ENCODE measurements around the gene SUPT6H. TPM values are rescaled to one million over a fixed set of nuclear protein-coding genes. Genes with fewer than 3 reads are reported as not detected.

The SUPT6H gene
- total and polyA plus RNA-seq, 8 donors, result 16.9 to 135 (median 47.3) TPM

- intact Hi-C loops (cut with DNase I; ENCODE audit: low total_unique reads), result no loop called here
- H3K36me3 ChIP-seq, result peaks cover 96 to 100% (median 100%) of the 10 kb centered on the region in 4 donors
- no peak overlapping the region for H3K4me3 ChIP-seq
- peaks cover 0 to 4% (median 0%) of the 10 kb centered on the region in 4 donors for H3K4me1 ChIP-seq
- H3K27me3 ChIP-seq, result no peaks in the 10 kb centered on the region
- WGBS, 5 donors, result 87 to 90% (median 89%) methylated on average over 14 of the region's 14 CpGs
- no peaks in the 10 kb centered on the region for H3K9me3 ChIP-seq
- H3K27ac ChIP-seq, result no peak overlapping the region
- no peak for DNase-seq
- TF ChIP-seq EP300 (IDR thresholded peaks at IDR 0.05) (no peak), POLR2A (IDR thresholded peaks at IDR 0.05) (no peak), POLR2AphosphoS5 (IDR thresholded peaks at IDR 0.05) (no peak)
- TF ChIP-seq, protein P1, sequence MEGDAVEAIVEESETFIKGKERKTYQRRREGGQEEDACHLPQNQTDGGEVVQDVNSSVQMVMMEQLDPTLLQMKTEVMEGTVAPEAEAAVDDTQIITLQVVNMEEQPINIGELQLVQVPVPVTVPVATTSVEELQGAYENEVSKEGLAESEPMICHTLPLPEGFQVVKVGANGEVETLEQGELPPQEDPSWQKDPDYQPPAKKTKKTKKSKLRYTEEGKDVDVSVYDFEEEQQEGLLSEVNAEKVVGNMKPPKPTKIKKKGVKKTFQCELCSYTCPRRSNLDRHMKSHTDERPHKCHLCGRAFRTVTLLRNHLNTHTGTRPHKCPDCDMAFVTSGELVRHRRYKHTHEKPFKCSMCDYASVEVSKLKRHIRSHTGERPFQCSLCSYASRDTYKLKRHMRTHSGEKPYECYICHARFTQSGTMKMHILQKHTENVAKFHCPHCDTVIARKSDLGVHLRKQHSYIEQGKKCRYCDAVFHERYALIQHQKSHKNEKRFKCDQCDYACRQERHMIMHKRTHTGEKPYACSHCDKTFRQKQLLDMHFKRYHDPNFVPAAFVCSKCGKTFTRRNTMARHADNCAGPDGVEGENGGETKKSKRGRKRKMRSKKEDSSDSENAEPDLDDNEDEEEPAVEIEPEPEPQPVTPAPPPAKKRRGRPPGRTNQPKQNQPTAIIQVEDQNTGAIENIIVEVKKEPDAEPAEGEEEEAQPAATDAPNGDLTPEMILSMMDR (IDR thresholded peaks at IDR 0.05), result no peak
Observed at GRCh38 chr17:28634206-28634865, 27.7 kb upstream of the SUPT6H start.

DNA sequence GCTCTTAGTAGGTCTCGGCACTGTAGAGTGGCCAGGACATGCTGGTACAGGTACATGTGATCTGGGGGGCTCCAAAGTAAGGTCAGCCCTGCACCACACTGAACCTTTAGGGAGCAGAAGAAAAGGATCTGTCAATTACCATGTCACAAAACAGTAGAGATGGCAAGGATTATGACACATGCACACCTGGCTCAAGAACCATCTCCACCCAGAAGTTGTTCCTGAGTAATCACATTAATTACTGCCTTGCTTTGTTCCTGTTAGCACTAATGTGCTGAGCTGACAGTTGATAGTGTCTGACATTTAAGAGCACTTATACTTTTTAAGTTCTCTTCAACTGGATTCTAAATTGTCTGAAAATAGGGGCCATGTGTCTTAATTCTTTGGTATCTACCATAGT lies 26.5 kb upstream of the SUPT6H start:
- no peak for DNase-seq
- 93 to 100% (median 97%) methylated on average over 1 of the region's 1 CpG for WGBS, 5 donors
- H3K4me3 ChIP-seq, result no peak overlapping the region
- no peaks in the 10 kb centered on the region for H3K9me3 ChIP-seq
- H3K27me3 ChIP-seq, result no peaks in the 10 kb centered on the region
- H3K4me1 ChIP-seq, result peaks cover 0 to 4% (median 0%) of the 10 kb centered on the region in 4 donors
- no peak for TF ChIP-seq POLR2A (IDR thresholded peaks at IDR 0.05)
- TF ChIP-seq POLR2AphosphoS5 (IDR thresholded peaks at IDR 0.05), result no peak
- no peak for TF ChIP-seq EP300 (IDR thresholded peaks at IDR 0.05)
- TF ChIP-seq, protein P1 (IDR thresholded peaks at IDR 0.05), result no peak
- peaks cover 96 to 100% (median 100%) of the 10 kb centered on the region in 4 donors for H3K36me3 ChIP-seq
- H3K27ac ChIP-seq, result no peak overlapping the region
- intact Hi-C loops (cut with DNase I; ENCODE audit: low total_unique reads), result no loop called here

GRCh38 chr17:28641579-28641978 lies 20.4 kb upstream of the SUPT6H start:
- Histone ChIP-seq H3K4me3 (no peak overlapping the region), H3K27me3 (no peaks in the 10 kb centered on the region), H3K27ac (no peak overlapping the region), H3K36me3 (peaks cover 64 to 69% (median 67%) of the 10 kb centered on the region in 4 donors), H3K4me1 (peaks cover 18 to 41% (median 40%) of the 10 kb centered on the region in 4 donors), H3K9me3 (no peaks in the 10 kb centered on the region)
- 89 to 100% (median 94%) methylated on average over 2 of the region's 2 CpGs for WGBS, 5 donors
- intact Hi-C loops (cut with DNase I; ENCODE audit: low total_unique reads), result no loop called here
- TF ChIP-seq POLR2A (IDR thresholded peaks at IDR 0.05), result no peak
- TF ChIP-seq POLR2AphosphoS5 (IDR thresholded peaks at IDR 0.05), result no peak
- TF ChIP-seq EP300 (IDR thresholded peaks at IDR 0.05), result no peak
- TF ChIP-seq, protein P1 (IDR thresholded peaks at IDR 0.05), result no peak
- DNase-seq, result no peak

DNA sequence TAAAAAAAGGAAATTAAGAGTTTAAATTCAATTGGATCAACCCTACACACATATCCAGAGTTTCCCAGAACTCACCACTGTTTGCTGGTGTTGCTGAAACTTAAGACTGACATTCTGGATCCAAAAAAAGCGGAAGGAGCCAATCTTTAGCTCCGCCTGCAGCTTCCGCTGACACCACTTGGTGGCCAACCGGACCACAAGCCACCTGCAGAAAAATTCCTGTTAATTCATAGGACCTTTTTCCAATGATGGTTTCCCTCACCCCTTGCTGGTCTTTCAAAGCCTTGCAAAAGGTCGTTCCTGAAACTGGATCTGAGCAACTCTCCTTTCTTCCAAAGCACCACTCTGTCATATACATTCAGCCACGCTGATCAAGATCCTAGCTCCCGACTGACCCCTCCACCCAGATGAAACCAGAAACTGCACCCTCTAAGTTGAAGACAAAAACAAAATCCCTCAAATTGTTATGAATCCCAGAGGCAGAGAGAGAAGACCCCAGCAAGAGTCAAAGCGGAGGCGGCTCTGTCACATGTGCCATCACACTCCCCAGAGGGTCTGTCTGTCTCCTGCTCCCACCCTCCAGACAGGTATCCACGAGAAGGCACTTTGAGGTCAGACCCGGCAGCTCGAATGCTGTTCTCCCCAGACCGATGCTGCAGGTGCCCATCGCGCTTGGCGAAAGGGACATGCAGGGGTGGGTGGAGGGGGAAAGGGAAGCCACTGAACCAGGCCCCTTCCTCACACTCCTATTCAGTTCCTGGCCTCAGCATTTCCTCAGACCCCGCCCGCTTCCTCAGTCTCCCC lies 17.8 kb upstream of the SUPT6H start:
- Histone ChIP-seq H3K4me1 (peaks cover 25 to 50% (median 49%) of the 10 kb centered on the region in 4 donors), H3K36me3 (peaks cover 49 to 59% (median 58%) of the 10 kb centered on the region in 4 donors), H3K9me3 (no peaks in the 10 kb centered on the region), H3K27ac (peak overlapping the region; percentile 93 to 97 (median 94)), H3K4me3 (peak overlapping the region; percentile 87 to 99 (median 90)), H3K27me3 (no peaks in the 10 kb centered on the region)
- WGBS, 5 donors, result 0 to 1% (median 0%) methylated on average over 18 of the region's 18 CpGs
- no peak for TF ChIP-seq POLR2A (IDR thresholded peaks at IDR 0.05)
- TF ChIP-seq POLR2AphosphoS5 (IDR thresholded peaks at IDR 0.05), result peak in 1 of 3 donors; percentile 3
- TF ChIP-seq EP300 (IDR thresholded peaks at IDR 0.05), result no peak
- TF ChIP-seq, protein P1 (IDR thresholded peaks at IDR 0.05), result peak in 5 of 7 experiments; percentile 34 to 53 (median 49)
- intact Hi-C loops (cut with DNase I; ENCODE audit: low total_unique reads), result no loop called here
- DNase-seq, result peak; percentile 59 to 76

Data from stomach (tissue), 9 donors.